ENCODE results near the gene CBLB.

The CBLB gene

DNA sequence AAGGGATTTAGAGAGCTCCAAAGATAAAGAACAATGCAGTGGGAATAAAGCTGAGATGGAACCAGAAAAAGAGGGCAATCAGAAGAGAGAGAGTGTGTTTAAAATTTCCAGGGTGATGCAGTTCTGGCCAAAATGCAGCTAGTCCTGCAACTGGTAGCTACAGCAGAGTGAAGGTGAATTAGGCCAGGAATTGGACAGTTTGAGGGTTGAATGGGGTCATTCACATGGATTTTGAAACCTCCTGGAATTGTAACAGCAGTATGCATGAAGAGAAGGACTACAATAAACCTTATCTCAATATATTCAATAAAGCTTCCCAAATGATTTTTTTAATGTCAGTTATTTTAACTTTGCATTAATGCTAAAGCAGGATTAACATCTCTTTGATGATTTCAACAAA lies 85.2 kb downstream of the CBLB start:
- no peak for DNase-seq
- Histone ChIP-seq H3K4me1 (ENCODE audit: control insufficient read depth, insufficient read depth, low read length, poor library complexity, severe bottlenecking) (no peaks in the 10 kb centered on the region), H3K27ac (ENCODE audit: insufficient read depth, low read length, poor library complexity, severe bottlenecking) (no peak overlapping the region), H3K27me3 (replicated peaks; ENCODE audit: control insufficient read depth, insufficient read depth, low read length, poor library complexity, severe bottlenecking) (no peaks in the 10 kb centered on the region), H3K9me3 (ENCODE audit: control insufficient read depth, low read length) (no peaks in the 10 kb centered on the region), H3K4me3 (ENCODE audit: insufficient read depth, low read depth, low read length, poor library complexity, severe bottlenecking) (no peak overlapping the region), H3K36me3 (ENCODE audit: control insufficient read depth, insufficient read depth, low read length) (no peaks in the 10 kb centered on the region)

DNA sequence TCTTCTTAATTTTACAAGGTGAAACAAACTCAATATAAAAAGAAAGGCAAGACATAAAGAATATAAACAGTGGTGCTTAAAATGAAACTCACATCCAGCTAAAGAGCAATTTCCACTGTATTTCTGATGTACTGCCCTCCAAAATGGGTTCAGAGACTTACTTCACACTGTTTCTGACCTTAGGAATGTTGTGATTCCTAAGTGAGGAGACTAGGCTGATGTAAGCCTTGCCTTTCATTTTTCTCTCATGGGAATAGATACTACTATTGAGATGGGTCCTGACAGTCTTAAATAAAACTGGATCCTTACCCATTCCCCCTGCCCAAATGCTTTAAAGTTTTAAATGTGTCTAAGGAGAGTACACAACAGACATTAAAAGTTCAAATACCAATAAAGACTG lies 86.9 kb downstream of the CBLB start:
- no peaks in the 10 kb centered on the region for H3K9me3 ChIP-seq (ENCODE audit: control insufficient read depth, low read length)
- no peak overlapping the region for H3K4me3 ChIP-seq (ENCODE audit: insufficient read depth, low read depth, low read length, poor library complexity, severe bottlenecking)
- H3K36me3 ChIP-seq (ENCODE audit: control insufficient read depth, insufficient read depth, low read length), result no peaks in the 10 kb centered on the region
- no peaks in the 10 kb centered on the region for H3K4me1 ChIP-seq (ENCODE audit: control insufficient read depth, insufficient read depth, low read length, poor library complexity, severe bottlenecking)
- H3K27me3 ChIP-seq (replicated peaks; ENCODE audit: control insufficient read depth, insufficient read depth, low read length, poor library complexity, severe bottlenecking), result no peaks in the 10 kb centered on the region
- no peak overlapping the region for H3K27ac ChIP-seq (ENCODE audit: insufficient read depth, low read length, poor library complexity, severe bottlenecking)
- DNase-seq, result no peak

GRCh38 chr3:105780107-105780506 lies 88.7 kb downstream of the CBLB start:
- H3K4me3 ChIP-seq (ENCODE audit: insufficient read depth, low read depth, low read length, poor library complexity, severe bottlenecking), result no peak overlapping the region
- no peaks in the 10 kb centered on the region for H3K4me1 ChIP-seq (ENCODE audit: control insufficient read depth, insufficient read depth, low read length, poor library complexity, severe bottlenecking)
- H3K36me3 ChIP-seq (ENCODE audit: control insufficient read depth, insufficient read depth, low read length), result no peaks in the 10 kb centered on the region
- no peak overlapping the region for H3K27ac ChIP-seq (ENCODE audit: insufficient read depth, low read length, poor library complexity, severe bottlenecking)
- H3K9me3 ChIP-seq (ENCODE audit: control insufficient read depth, low read length), result no peaks in the 10 kb centered on the region
- no peaks in the 10 kb centered on the region for H3K27me3 ChIP-seq (replicated peaks; ENCODE audit: control insufficient read depth, insufficient read depth, low read length, poor library complexity, severe bottlenecking)
- no peak for DNase-seq

- Histone ChIP-seq H3K27ac (ENCODE audit: insufficient read depth, low read length, poor library complexity, severe bottlenecking) (no peak overlapping the region), H3K4me1 (ENCODE audit: control insufficient read depth, insufficient read depth, low read length, poor library complexity, severe bottlenecking) (no peaks in the 10 kb centered on the region), H3K9me3 (ENCODE audit: control insufficient read depth, low read length) (no peaks in the 10 kb centered on the region), H3K27me3 (replicated peaks; ENCODE audit: control insufficient read depth, insufficient read depth, low read length, poor library complexity, severe bottlenecking) (no peaks in the 10 kb centered on the region), H3K4me3 (ENCODE audit: insufficient read depth, low read depth, low read length, poor library complexity, severe bottlenecking) (no peak overlapping the region), H3K36me3 (ENCODE audit: control insufficient read depth, insufficient read depth, low read length) (no peaks in the 10 kb centered on the region)
- DNase-seq, result no peak
Observed at GRCh38 chr3:105775368-105775767, 93.4 kb downstream of the CBLB start.

DNA sequence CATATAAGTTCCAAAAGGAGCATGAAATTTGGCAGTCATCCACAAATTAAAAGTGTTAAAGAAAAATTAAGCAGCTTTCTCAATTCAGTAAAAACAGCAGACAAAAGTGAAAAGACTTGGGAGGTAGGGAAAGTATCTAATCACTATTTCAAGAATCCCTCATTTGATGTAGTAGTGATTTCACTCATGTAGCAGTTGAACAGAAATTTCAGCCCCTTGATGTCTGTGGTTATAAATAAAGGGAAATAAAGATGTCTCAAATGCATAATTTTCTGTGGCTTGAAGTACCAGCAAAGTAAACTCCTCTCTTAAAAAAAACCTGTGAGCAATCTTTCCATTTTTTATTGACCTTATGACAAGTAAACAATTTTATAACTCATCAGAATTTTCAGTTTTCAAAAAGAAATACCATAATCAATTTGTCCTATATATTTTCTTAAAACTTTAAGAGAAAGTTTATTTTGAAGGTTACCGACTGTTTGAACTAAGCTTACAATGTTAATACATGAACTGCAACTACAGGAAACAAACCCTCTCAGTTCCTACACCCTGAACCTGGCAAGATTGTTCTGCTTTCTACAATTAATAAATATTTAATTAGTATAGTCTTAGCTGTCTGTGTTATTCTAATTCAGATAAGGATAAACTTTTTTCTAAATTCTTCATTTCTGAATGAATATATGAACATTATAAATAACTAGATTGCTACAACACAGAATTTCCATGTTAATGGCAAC lies 94.2 kb downstream of the CBLB start:
- Histone ChIP-seq H3K9me3 (ENCODE audit: control insufficient read depth, low read length) (no peaks in the 10 kb centered on the region), H3K4me3 (ENCODE audit: insufficient read depth, low read depth, low read length, poor library complexity, severe bottlenecking) (no peak overlapping the region), H3K36me3 (ENCODE audit: control insufficient read depth, insufficient read depth, low read length) (no peaks in the 10 kb centered on the region), H3K4me1 (ENCODE audit: control insufficient read depth, insufficient read depth, low read length, poor library complexity, severe bottlenecking) (no peaks in the 10 kb centered on the region), H3K27me3 (replicated peaks; ENCODE audit: control insufficient read depth, insufficient read depth, low read length, poor library complexity, severe bottlenecking) (no peaks in the 10 kb centered on the region), H3K27ac (ENCODE audit: insufficient read depth, low read length, poor library complexity, severe bottlenecking) (no peak overlapping the region)
- no peak for DNase-seq

DNA sequence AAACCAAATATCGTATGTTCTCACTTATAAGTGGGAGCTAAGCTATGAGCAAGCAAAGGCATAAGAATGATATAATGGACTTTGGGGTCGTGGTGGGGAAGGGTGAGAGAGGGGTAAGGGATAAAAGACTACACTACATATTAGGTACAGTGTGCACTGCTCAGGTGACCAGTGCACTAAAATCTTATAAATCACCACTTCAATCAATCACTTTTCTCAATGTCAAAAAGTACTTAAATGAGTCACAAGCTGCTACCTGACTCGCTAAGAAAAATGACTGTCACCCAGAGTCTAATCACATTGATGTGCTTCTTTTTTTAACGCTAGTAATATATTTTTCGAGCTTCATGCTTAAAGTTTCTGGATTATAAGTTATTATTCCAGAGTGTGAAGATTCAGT lies 95.5 kb downstream of the CBLB start:
- H3K27ac ChIP-seq (ENCODE audit: insufficient read depth, low read length, poor library complexity, severe bottlenecking), result no peak overlapping the region
- no peaks in the 10 kb centered on the region for H3K9me3 ChIP-seq (ENCODE audit: control insufficient read depth, low read length)
- H3K4me1 ChIP-seq (ENCODE audit: control insufficient read depth, insufficient read depth, low read length, poor library complexity, severe bottlenecking), result no peaks in the 10 kb centered on the region
- no peaks in the 10 kb centered on the region for H3K36me3 ChIP-seq (ENCODE audit: control insufficient read depth, insufficient read depth, low read length)
- no peak overlapping the region for H3K4me3 ChIP-seq (ENCODE audit: insufficient read depth, low read depth, low read length, poor library complexity, severe bottlenecking)
- no peak for DNase-seq
- H3K27me3 ChIP-seq (replicated peaks; ENCODE audit: control insufficient read depth, insufficient read depth, low read length, poor library complexity, severe bottlenecking), result no peaks in the 10 kb centered on the region

- H3K4me3 ChIP-seq (ENCODE audit: insufficient read depth, low read depth, low read length, poor library complexity, severe bottlenecking), result no peak overlapping the region
- H3K36me3 ChIP-seq (ENCODE audit: control insufficient read depth, insufficient read depth, low read length), result no peaks in the 10 kb centered on the region
- DNase-seq, result no peak
- H3K9me3 ChIP-seq (ENCODE audit: control insufficient read depth, low read length), result no peaks in the 10 kb centered on the region
- peaks cover 3% of the 10 kb centered on the region for H3K4me1 ChIP-seq (ENCODE audit: control insufficient read depth, insufficient read depth, low read length, poor library complexity, severe bottlenecking)
- no peaks in the 10 kb centered on the region for H3K27me3 ChIP-seq (replicated peaks; ENCODE audit: control insufficient read depth, insufficient read depth, low read length, poor library complexity, severe bottlenecking)
- H3K27ac ChIP-seq (ENCODE audit: insufficient read depth, low read length, poor library complexity, severe bottlenecking), result no peak overlapping the region
Observed at GRCh38 chr3:105772635-105773034, 96.2 kb downstream of the CBLB start.

- Histone ChIP-seq H3K27ac (ENCODE audit: insufficient read depth, low read length, poor library complexity, severe bottlenecking) (no peak overlapping the region), H3K4me1 (ENCODE audit: control insufficient read depth, insufficient read depth, low read length, poor library complexity, severe bottlenecking) (peaks cover 10% of the 10 kb centered on the region), H3K27me3 (replicated peaks; ENCODE audit: control insufficient read depth, insufficient read depth, low read length, poor library complexity, severe bottlenecking) (no peaks in the 10 kb centered on the region), H3K36me3 (ENCODE audit: control insufficient read depth, insufficient read depth, low read length) (no peaks in the 10 kb centered on the region), H3K9me3 (ENCODE audit: control insufficient read depth, low read length) (no peaks in the 10 kb centered on the region), H3K4me3 (ENCODE audit: insufficient read depth, low read depth, low read length, poor library complexity, severe bottlenecking) (no peak overlapping the region)
- no peak for DNase-seq
Observed at GRCh38 chr3:105771392-105771791, 97.4 kb downstream of the CBLB start.

DNA sequence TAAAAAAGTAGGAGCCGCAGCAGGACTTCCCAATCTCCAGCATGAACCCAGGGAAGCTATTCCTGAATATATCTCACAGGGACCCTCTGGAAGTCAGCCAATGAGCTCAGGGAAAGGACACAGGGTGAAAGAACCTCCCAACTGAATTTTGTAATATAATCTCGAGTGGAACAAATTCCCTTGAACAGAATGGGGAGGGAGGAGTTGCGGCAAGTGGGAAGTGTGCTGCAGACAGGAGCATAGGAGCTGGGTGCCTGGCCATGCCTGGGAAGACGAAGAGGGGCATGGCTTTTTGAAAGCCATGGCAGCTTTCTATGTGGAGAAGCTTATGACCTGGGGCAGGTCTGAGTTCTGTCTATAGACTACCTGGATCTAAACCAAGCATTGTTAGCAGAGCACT lies 98.4 kb downstream of the CBLB start:
- Histone ChIP-seq H3K4me3 (ENCODE audit: insufficient read depth, low read depth, low read length, poor library complexity, severe bottlenecking) (no peak overlapping the region), H3K9me3 (ENCODE audit: control insufficient read depth, low read length) (no peaks in the 10 kb centered on the region), H3K27me3 (replicated peaks; ENCODE audit: control insufficient read depth, insufficient read depth, low read length, poor library complexity, severe bottlenecking) (no peaks in the 10 kb centered on the region), H3K4me1 (ENCODE audit: control insufficient read depth, insufficient read depth, low read length, poor library complexity, severe bottlenecking) (peaks cover 19% of the 10 kb centered on the region), H3K27ac (ENCODE audit: insufficient read depth, low read length, poor library complexity, severe bottlenecking) (no peak overlapping the region), H3K36me3 (ENCODE audit: control insufficient read depth, insufficient read depth, low read length) (no peaks in the 10 kb centered on the region)
- DNase-seq, result no peak

DNA sequence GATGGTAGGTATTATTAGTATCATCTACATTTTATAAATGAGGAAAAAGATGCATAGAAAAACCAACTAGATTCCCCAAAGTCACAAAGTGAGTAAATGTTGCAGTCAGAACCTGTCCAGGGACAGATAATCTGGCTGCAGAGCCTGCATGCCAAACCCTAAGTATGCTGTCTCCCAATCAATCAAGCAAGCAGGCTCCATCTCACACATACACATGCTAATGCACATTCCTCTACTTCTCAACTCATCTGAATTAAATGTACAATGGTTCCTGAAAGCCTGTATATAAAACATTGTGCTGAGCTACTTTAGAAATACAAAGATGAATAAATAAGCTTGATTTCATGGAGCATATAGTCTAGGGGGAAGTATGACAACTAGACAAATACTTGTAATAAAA lies 101.0 kb downstream of the CBLB start:
- no peak for DNase-seq
- H3K9me3 ChIP-seq (ENCODE audit: control insufficient read depth, low read length), result no peaks in the 10 kb centered on the region
- H3K27me3 ChIP-seq (replicated peaks; ENCODE audit: control insufficient read depth, insufficient read depth, low read length, poor library complexity, severe bottlenecking), result no peaks in the 10 kb centered on the region
- H3K4me3 ChIP-seq (ENCODE audit: insufficient read depth, low read depth, low read length, poor library complexity, severe bottlenecking), result no peak overlapping the region
- H3K27ac ChIP-seq (ENCODE audit: insufficient read depth, low read length, poor library complexity, severe bottlenecking), result no peak overlapping the region
- peaks cover 33% of the 10 kb centered on the region for H3K4me1 ChIP-seq (ENCODE audit: control insufficient read depth, insufficient read depth, low read length, poor library complexity, severe bottlenecking)
- H3K36me3 ChIP-seq (ENCODE audit: control insufficient read depth, insufficient read depth, low read length), result peaks cover 4% of the 10 kb centered on the region
